ENCODE measurements around the gene DIP2C. TPM values are rescaled to one million over a fixed set of nuclear protein-coding genes. Genes with fewer than 3 reads are reported as not detected.
A peak's percentile ranks its signal among the peaks of the same experiment; 100 is the strongest.
"Not testable (repeated sequence)": the region's sequence is repeated elsewhere in the genome, so short reads cannot be mapped to it uniquely, and the experiment has no call there.

The DIP2C gene
- total RNA-seq, 2 experiments from 2014 or later: 0.85 to 0.95 TPM

DNA sequence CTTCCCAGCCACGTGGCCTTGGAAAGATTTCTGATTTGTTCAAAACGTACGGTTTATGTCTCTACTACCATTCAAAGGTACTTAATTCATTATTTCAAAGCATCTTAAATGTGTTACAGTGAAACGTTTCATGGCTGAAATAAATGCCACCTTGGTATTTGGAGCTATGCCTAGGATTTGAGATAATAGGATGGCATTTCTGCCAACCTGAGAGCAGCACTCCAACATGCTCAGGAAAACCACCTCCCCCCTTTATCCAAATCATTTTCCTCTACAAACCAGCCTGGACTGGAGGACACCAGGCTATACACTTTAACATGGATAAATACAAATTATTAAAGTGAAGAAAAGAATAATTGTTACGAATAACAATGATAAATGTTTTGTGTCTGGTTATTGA lies 293.4 kb downstream of the DIP2C start:
- H3K9me3 Mint-ChIP-seq: no peaks in the 10 kb centered on the region
- intact Hi-C loops (cut with micrococcal nuclease): no loop called here
- ChIA-PET CTCF (no interaction called here), POLR2A (no interaction called here)
- no peaks in the 10 kb centered on the region for H3K27me3 Mint-ChIP-seq
- DNase-seq (no peak), ATAC-seq (no peak)
- peaks cover 2% of the 10 kb centered on the region for H3K4me1 Mint-ChIP-seq (ENCODE audit: low read depth)
- H3K4me3 Mint-ChIP-seq: no peak overlapping the region
- no peak overlapping the region for H3K27ac Mint-ChIP-seq
- no peaks in the 10 kb centered on the region for H3K36me3 Mint-ChIP-seq (ENCODE audit: low read depth)
- TF ChIP-seq, protein P1, sequence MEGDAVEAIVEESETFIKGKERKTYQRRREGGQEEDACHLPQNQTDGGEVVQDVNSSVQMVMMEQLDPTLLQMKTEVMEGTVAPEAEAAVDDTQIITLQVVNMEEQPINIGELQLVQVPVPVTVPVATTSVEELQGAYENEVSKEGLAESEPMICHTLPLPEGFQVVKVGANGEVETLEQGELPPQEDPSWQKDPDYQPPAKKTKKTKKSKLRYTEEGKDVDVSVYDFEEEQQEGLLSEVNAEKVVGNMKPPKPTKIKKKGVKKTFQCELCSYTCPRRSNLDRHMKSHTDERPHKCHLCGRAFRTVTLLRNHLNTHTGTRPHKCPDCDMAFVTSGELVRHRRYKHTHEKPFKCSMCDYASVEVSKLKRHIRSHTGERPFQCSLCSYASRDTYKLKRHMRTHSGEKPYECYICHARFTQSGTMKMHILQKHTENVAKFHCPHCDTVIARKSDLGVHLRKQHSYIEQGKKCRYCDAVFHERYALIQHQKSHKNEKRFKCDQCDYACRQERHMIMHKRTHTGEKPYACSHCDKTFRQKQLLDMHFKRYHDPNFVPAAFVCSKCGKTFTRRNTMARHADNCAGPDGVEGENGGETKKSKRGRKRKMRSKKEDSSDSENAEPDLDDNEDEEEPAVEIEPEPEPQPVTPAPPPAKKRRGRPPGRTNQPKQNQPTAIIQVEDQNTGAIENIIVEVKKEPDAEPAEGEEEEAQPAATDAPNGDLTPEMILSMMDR (IDR thresholded peaks at IDR 0.05): no peak

DNA sequence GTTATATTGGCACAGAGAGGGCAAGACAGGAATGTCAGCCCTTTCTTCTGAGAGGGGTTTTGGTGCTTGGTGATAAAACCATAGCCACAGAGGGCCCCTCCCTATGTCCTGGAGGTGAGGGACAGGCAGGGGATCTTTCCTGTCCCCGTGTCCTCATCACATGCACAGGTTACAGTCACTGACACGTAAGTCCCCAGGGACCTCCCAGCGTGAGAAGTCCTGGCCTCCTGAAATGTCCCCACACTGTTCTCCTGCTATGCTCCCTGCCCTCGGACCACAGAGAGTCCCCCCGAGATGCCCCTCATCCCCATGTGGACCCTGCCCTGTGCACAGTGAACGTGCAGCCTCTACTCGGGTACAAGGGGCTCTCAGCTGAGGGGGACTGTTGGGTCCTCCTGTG lies 293.8 kb downstream of the DIP2C start:
- no peak overlapping the region for H3K4me3 Mint-ChIP-seq
- H3K36me3 Mint-ChIP-seq (ENCODE audit: low read depth): no peaks in the 10 kb centered on the region
- ATAC-seq: no peak
- DNase-seq: no peak
- H3K27ac Mint-ChIP-seq: no peak overlapping the region
- peaks cover 2% of the 10 kb centered on the region for H3K4me1 Mint-ChIP-seq (ENCODE audit: low read depth)
- intact Hi-C loops (cut with micrococcal nuclease): no loop called here
- TF ChIP-seq, protein P1 (IDR thresholded peaks at IDR 0.05): no peak
- ChIA-PET CTCF (no interaction called here), POLR2A (no interaction called here)
- no peaks in the 10 kb centered on the region for H3K27me3 Mint-ChIP-seq
- no peaks in the 10 kb centered on the region for H3K9me3 Mint-ChIP-seq

DNA sequence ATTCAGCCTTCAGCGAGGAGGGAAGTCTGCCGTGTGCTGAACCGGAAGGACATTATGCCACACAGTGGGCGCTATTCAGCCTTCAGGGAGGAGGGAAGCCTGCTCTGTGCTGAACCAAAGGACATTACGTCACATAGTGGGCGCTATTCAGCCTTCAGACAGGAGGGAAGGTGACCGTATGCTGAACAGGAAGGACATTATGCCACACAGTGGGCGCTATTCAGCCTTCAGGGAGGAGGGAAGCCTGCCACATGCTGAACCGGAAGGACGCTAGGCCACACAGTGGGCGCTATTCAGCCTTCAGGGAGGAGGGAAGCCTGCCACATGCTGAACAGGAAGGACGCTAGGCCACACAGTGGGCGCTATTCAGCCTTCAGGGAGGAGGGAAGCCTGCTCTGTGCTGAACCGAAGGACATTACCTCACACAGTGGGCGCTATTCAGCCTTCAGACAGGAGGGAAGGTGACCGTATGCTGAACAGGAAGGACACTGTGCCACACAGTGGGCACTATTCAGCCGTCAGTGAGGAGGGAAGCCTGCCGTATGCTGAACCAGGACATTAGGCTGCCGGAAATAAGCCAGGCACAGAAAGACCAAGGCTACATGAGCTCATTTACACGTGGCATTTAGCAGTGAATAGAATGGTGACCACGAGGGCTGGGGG lies 294.9 kb downstream of the DIP2C start:
- H3K27me3 Mint-ChIP-seq; H3K4me3 Mint-ChIP-seq; POLR2A ChIA-PET; intact Hi-C loops (cut with micrococcal nuclease); H3K27ac Mint-ChIP-seq; H3K4me1 Mint-ChIP-seq (ENCODE audit: low read depth); H3K36me3 Mint-ChIP-seq (ENCODE audit: low read depth); H3K9me3 Mint-ChIP-seq; CTCF ChIA-PET: not testable (repeated sequence)
- DNase-seq (peak; percentile 17), ATAC-seq (peak; percentile 58)

DNA sequence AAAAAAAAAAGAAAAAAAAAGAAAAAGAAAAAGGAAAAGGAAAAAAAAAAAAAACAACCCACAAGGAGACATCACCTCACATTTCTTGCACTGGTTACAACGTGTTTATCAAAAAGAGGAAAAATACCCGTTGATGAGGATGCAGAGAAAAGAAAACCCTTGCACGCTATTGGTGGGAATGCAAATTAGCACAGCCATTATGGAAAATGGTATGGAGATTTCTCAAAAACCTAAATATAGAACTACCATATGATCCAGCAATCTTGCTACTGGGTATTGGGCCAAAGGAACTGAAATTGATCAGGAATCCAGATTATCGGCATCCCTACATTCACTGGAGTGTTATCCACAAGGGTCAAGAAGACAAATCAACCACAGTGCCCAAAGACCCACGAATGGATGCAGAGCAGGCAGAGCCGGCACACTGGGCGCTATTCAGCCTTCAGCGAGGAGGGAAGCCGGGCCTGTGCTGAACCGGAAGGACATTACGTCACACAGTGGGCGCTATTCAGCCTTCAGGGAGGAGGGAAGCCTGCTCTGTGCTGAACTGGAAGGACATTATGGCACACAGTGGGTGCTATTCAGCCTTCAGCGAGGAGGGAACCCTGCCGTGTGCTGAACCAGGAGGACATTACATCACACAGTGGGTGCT lies 295.6 kb downstream of the DIP2C start:
- TF ChIP-seq, protein P1 (IDR thresholded peaks at IDR 0.05): no peak
- no peak for DNase-seq
- no peak overlapping the region for H3K4me3 Mint-ChIP-seq
- no peaks in the 10 kb centered on the region for H3K27me3 Mint-ChIP-seq
- no peaks in the 10 kb centered on the region for H3K9me3 Mint-ChIP-seq
- peaks cover 2% of the 10 kb centered on the region for H3K4me1 Mint-ChIP-seq (ENCODE audit: low read depth)
- ATAC-seq: no peak
- no peaks in the 10 kb centered on the region for H3K36me3 Mint-ChIP-seq (ENCODE audit: low read depth)
- intact Hi-C loops (cut with micrococcal nuclease): no loop called here
- ChIA-PET POLR2A (no interaction called here), CTCF (no interaction called here)
- H3K27ac Mint-ChIP-seq: no peak overlapping the region

DNA sequence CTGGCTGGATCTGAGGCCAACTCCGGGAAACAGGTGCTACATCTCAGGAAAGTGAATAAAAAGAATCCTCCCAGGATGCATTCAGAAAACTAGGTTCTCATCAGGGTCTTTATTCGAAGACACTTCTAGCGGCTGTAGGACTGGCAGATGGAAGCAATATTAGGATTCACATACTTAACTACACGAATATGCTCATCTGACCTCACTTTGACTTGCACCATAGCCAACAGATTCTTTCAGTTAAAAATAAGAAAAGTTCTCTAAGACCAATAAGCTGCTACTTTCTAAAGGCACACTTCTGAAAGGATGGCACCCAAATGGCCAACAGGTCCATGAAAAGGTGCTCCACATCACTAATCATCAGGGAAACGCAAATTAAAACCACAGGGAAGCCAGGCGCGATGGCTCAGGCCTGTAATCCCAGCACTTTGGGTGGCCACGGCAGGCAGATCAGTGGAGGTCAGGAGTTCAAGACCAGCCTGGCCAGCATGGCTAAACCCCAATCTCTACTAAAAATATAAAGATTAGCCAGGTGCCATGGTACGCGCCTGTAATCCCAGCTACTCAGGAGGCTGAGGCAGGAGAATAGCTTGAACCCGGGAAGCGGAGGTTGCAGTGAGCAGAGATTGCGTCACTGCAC lies 296.2 kb downstream of the DIP2C start:
- no peaks in the 10 kb centered on the region for H3K36me3 Mint-ChIP-seq (ENCODE audit: low read depth)
- ChIA-PET POLR2A (no interaction called here), CTCF (no interaction called here)
- DNase-seq (no peak), ATAC-seq (no peak)
- no peaks in the 10 kb centered on the region for H3K27me3 Mint-ChIP-seq
- no peaks in the 10 kb centered on the region for H3K9me3 Mint-ChIP-seq
- TF ChIP-seq, protein P1 (IDR thresholded peaks at IDR 0.05): no peak
- H3K27ac Mint-ChIP-seq: no peak overlapping the region
- peaks cover 2% of the 10 kb centered on the region for H3K4me1 Mint-ChIP-seq (ENCODE audit: low read depth)
- H3K4me3 Mint-ChIP-seq: no peak overlapping the region
- intact Hi-C loops (cut with micrococcal nuclease): no loop called here
